Skeletal muscle tissue (tissue), 4 donors: Measurements from ENCODE around the gene HCN1. TPM values are rescaled to one million over a fixed set of nuclear protein-coding genes. Genes with fewer than 3 reads are reported as not detected.

Experiments
- H3K27ac ChIP-seq: one replicate; pipeline ENCODE4 v1.7.0; 2013; ENCODE audit warnings: mild to moderate bottlenecking, low read depth, low read length, inconsistent platforms
- H3K27me3 ChIP-seq, 3 donors: one replicate each; pipeline ENCODE4 v1.7.0; 2013; ENCODE audit warnings: low read length in 3 of 3; ENCODE audit not compliant: control insufficient read depth in 3 of 3, insufficient read depth in 3 of 3
- H3K36me3 ChIP-seq, 3 donors: one replicate each; pipeline ENCODE4 v1.7.0; 2013; ENCODE audit warnings: low read length in 3 of 3; ENCODE audit not compliant: control insufficient read depth in 3 of 3, insufficient read depth in 3 of 3
- H3K4me1 ChIP-seq, 3 donors: one replicate each; pipeline ENCODE4 v1.7.0; 2013; ENCODE audit warnings: low read length in 3 of 3, mild to moderate bottlenecking in 3 of 3; ENCODE audit not compliant: control insufficient read depth in 3 of 3, insufficient read depth in 3 of 3
- H3K4me3 ChIP-seq, 3 donors: one replicate each; pipeline ENCODE4 v1.7.0; 2013; ENCODE audit warnings: low read length in 3 of 3
- H3K9ac ChIP-seq, 3 donors: one replicate each; pipeline ENCODE4 v1.7.0; 2013; ENCODE audit warnings: low read length in 3 of 3, mild to moderate bottlenecking in 3 of 3, moderate library complexity in 2 of 3, low read depth in 1 of 3
- H3K9me3 ChIP-seq, 3 donors: one replicate each; pipeline ENCODE4 v1.7.0; 2013; ENCODE audit warnings: low read length in 3 of 3; ENCODE audit not compliant: control insufficient read depth in 3 of 3
- total RNA-seq: library from RNA; depleted of rRNA; stranded (reverse); fragments of >200 nt; gene quantifications from one replicate; pipeline ENCODE4 v1.2.3, GENCODE V29; 2014
- donor health status: Osteomylitis.

The HCN1 gene
- total RNA-seq, 1 donor from 2014 or later: 4.2 TPM

DNA sequence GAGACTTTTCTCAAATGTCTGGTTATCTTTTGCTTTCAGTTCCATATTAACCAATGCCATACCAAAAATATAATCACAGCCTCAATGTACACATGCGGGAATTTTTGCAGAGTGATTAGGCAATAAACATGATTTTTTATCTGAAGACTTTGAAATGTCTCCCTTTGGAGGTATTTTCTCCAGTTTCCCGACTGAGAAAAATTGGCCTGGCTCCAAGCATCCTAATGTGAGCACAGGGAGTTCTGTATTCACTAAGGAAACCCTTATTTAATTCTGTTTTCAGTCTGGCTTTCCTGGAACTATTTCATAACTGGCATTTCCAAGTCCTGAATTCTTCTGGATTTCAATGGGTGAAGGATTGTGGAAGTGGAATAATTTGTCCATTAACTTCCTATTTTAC is 8.5 kb downstream of the HCN1 start:
- no peaks in the 10 kb centered on the region for H3K9me3 ChIP-seq
- H3K4me3 ChIP-seq: no peak overlapping the region
- H3K27me3 ChIP-seq: peaks cover 0 to 3% (median 0%) of the 10 kb centered on the region in 3 donors
- no peak overlapping the region for H3K9ac ChIP-seq
- no peaks in the 10 kb centered on the region for H3K36me3 ChIP-seq
- no peak overlapping the region for H3K27ac ChIP-seq
- H3K4me1 ChIP-seq: no peaks in the 10 kb centered on the region

GRCh38 chr5:45686620-45687019 is 9.6 kb downstream of the HCN1 start:
- Histone ChIP-seq H3K4me3 (no peak overlapping the region), H3K36me3 (no peaks in the 10 kb centered on the region), H3K9me3 (no peaks in the 10 kb centered on the region), H3K27me3 (no peaks in the 10 kb centered on the region), H3K27ac (no peak overlapping the region), H3K9ac (no peak overlapping the region), H3K4me1 (no peaks in the 10 kb centered on the region)

DNA sequence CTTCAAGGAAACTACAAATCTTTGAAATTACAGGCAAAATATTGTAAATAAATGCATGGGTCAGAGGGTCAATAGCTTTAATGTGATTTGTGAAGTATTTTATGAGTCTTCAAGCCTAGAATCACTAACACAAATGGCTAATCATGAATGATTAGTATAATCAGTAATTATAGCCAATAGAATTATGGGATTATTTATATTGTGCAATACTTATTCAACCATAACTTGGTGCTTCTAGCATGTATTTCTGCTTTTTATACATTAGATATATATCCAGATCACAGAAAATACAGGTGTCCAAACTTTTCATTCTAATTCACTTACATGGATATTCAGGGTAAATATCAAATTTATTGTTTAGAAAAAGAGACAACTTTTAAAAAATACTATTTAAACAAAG is 12.1 kb downstream of the HCN1 start:
- Histone ChIP-seq H3K4me3 (no peak overlapping the region), H3K9me3 (no peaks in the 10 kb centered on the region), H3K36me3 (no peaks in the 10 kb centered on the region), H3K27ac (no peak overlapping the region), H3K4me1 (no peaks in the 10 kb centered on the region), H3K9ac (no peak overlapping the region), H3K27me3 (no peaks in the 10 kb centered on the region)

DNA sequence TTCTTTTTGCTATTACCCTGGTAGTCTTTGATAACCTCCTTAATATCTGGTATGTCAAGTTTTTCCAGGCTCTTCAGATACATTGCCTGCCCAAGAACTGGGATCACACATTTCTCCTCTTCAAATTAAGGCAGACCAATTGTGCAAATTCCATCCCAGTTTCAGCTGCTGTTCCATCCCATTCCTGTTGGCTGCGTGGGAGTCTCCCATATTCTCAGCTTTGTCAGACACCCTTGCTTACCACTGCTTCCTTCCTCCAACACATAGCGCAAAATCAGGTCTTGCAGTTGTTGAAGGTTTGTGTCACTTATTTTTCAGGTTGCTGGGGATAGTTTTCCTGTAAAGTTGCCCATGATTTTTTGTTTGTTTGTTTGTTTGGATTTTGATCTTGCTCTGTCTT is 15.2 kb downstream of the HCN1 start:
- Histone ChIP-seq H3K9ac (no peak overlapping the region), H3K4me3 (no peak overlapping the region), H3K27me3 (no peaks in the 10 kb centered on the region), H3K4me1 (no peaks in the 10 kb centered on the region), H3K9me3 (no peaks in the 10 kb centered on the region), H3K36me3 (no peaks in the 10 kb centered on the region), H3K27ac (no peak overlapping the region)

- H3K27me3 ChIP-seq: no peaks in the 10 kb centered on the region
- no peak overlapping the region for H3K9ac ChIP-seq
- no peak overlapping the region for H3K4me3 ChIP-seq
- no peaks in the 10 kb centered on the region for H3K36me3 ChIP-seq
- H3K27ac ChIP-seq: no peak overlapping the region
- H3K4me1 ChIP-seq: no peaks in the 10 kb centered on the region
- no peaks in the 10 kb centered on the region for H3K9me3 ChIP-seq
Measured at GRCh38 chr5:45677524-45677923, 18.7 kb downstream of the HCN1 start.

DNA sequence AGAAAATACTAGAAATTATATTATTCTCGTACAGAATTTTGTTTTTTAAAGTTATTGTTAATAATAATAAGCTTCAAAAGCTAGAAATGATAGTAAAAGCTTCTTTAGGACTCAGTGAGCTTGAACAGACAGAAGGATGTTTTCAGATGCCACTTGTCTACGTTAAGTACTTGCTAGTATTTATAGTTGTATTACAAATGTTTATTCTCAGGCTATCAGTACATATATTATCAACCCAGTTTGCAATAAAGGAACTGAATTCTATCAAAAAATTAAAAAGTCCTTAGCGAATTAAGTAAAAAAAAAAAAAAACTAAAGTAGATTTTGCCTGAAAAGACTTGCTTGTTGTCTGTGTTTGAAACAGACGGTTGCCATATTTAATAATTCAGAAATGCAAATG is 23.9 kb downstream of the HCN1 start:
- H3K9ac ChIP-seq: no peak overlapping the region
- no peak overlapping the region for H3K27ac ChIP-seq
- H3K4me1 ChIP-seq: no peaks in the 10 kb centered on the region
- H3K36me3 ChIP-seq: no peaks in the 10 kb centered on the region
- H3K27me3 ChIP-seq: no peaks in the 10 kb centered on the region
- no peak overlapping the region for H3K4me3 ChIP-seq
- H3K9me3 ChIP-seq: no peaks in the 10 kb centered on the region

DNA sequence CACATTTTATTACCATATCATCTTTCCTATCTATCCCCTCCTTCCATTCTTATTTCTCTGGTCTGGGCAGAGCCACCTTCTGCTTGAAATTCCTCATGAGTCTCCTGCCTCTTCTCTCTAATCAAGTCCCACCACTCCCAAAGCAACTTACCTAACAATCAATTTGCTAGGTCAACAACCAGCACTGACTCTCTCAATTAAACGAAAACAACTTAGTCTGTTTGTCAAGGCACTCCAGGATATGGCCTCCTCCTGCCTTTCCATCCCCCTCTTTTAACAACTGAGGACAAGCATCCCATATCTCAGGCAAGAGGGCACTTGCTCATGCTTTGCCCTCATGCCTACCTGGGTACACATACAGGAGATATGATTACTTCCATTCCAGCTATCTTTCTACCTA is 47.4 kb downstream of the HCN1 start:
- Histone ChIP-seq H3K27ac (no peak overlapping the region), H3K9me3 (no peaks in the 10 kb centered on the region), H3K27me3 (no peaks in the 10 kb centered on the region), H3K9ac (no peak overlapping the region), H3K4me3 (no peak overlapping the region), H3K36me3 (no peaks in the 10 kb centered on the region), H3K4me1 (no peaks in the 10 kb centered on the region)

GRCh38 chr5:45643056-45643455 is 53.1 kb downstream of the HCN1 start:
- no peaks in the 10 kb centered on the region for H3K27me3 ChIP-seq
- no peaks in the 10 kb centered on the region for H3K4me1 ChIP-seq
- H3K9ac ChIP-seq: no peak overlapping the region
- H3K27ac ChIP-seq: no peak overlapping the region
- no peaks in the 10 kb centered on the region for H3K36me3 ChIP-seq
- no peak overlapping the region for H3K4me3 ChIP-seq
- H3K9me3 ChIP-seq: no peaks in the 10 kb centered on the region

DNA sequence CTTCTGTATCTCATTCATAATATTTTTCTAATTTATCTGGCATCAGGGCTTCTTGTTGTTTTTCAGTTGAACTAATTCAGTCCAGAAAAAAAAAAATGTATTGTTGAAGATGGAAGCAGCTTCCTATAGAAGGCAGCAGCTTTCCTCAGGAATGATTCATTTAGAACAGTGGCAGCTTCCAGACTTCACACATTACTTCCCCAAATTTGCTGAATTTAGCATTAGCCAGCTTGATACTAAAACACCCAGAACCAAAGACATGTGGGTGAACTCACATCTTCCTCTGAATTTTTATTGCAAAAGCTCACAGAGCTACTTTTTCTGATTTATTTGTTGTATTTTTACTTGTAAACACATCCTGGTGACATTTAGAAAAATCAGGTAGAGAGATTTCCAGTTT is 53.8 kb downstream of the HCN1 start:
- Histone ChIP-seq H3K27me3 (no peaks in the 10 kb centered on the region), H3K9ac (no peak overlapping the region), H3K4me3 (no peak overlapping the region), H3K4me1 (no peaks in the 10 kb centered on the region), H3K9me3 (no peaks in the 10 kb centered on the region), H3K36me3 (no peaks in the 10 kb centered on the region), H3K27ac (no peak overlapping the region)

- Histone ChIP-seq H3K9ac (no peak overlapping the region), H3K27ac (no peak overlapping the region), H3K9me3 (no peaks in the 10 kb centered on the region), H3K27me3 (no peaks in the 10 kb centered on the region), H3K36me3 (no peaks in the 10 kb centered on the region), H3K4me1 (no peaks in the 10 kb centered on the region), H3K4me3 (no peak overlapping the region)
Measured at GRCh38 chr5:45639040-45639439, 57.1 kb downstream of the HCN1 start.

DNA sequence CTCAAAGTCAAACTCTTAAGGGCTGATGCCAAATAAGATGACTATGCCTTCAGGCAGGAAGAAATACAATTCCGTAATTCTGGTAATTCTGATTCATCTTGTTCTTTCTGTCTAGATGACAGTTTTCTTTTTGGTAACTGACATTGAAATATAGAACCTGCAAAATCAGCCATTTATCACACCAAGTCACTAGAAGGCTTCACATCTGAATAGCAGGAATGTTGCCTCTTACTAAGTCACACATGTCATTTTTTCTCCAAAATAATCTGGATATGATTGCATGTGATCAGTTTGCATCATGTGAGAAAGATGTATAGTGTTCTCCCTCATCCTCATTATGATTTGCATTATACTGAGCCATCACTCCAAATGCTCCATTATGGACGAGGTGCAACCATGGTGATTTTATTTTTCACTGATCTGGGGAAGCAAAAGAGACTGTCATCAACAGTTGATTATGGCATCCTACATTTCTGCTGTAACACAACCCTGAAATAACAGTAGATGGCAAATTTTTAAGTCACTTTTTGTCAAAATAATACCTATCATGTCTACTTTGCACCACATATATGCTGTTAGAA is 69.0 kb downstream of the HCN1 start:
- no peaks in the 10 kb centered on the region for H3K9me3 ChIP-seq

More for the DNA sequence above, 69.0 kb downstream of the HCN1 start:
- H3K27me3 ChIP-seq: no peaks in the 10 kb centered on the region
- H3K9ac ChIP-seq: no peak overlapping the region
- H3K36me3 ChIP-seq: no peaks in the 10 kb centered on the region
- H3K4me1 ChIP-seq: peaks cover 0 to 3% (median 0%) of the 10 kb centered on the region in 3 donors
- no peak overlapping the region for H3K4me3 ChIP-seq
- H3K27ac ChIP-seq: no peak overlapping the region
